OCI-LY3 (cell line): ENCODE results near the gene GNG2.

Source experiments
- H2AFZ ChIP-seq: fragments of 200-600, 300-600 bp; shearing (Covaris generic); 2 replicates; pipeline ENCODE4 v1.6.0; 2014; ENCODE audit warnings: antibody characterized with exemption, low read depth, low read length
- H3K27ac ChIP-seq: fragments of 200-600, 300-600 bp; sonication (generic); 2 replicates; pipeline ENCODE4 v1.5.1; 2014; ENCODE audit warnings: mild to moderate bottlenecking, low read length, moderate library complexity, mixed read lengths
- H3K27me3 ChIP-seq: fragments of 200-600, 300-600 bp; sonication (generic); 2 replicates; pipeline ENCODE4 v1.6.1; 2014; ENCODE audit warnings: low read depth, low read length, mixed read lengths
- H3K36me3 ChIP-seq: fragments of 200-600, 300-600 bp; sonication (generic); replicated peaks from 2 replicates; pipeline ENCODE3; 2014; ENCODE audit warnings: low read depth, low read length, mixed read lengths
- H3K4me1 ChIP-seq: fragments of 300-600, 200-600 bp; sonication (generic); 2 replicates; pipeline ENCODE4 v1.6.1; 2014; ENCODE audit warnings: low read length, mixed read lengths
- H3K4me2 ChIP-seq: fragments of 200-600, 300-600 bp; sonication (generic); 2 replicates; pipeline ENCODE4 v1.6.1; 2014; ENCODE audit warnings: low read length, mixed read lengths
- H3K4me3 ChIP-seq: fragments of 300-600, 200-600 bp; sonication (generic); 2 replicates; pipeline ENCODE4 v1.5.1; 2014; ENCODE audit warnings: antibody characterized with exemption, mild to moderate bottlenecking, low read length, moderate library complexity
- H3K79me2 ChIP-seq: fragments of 300-600, 200-600 bp; shearing (Covaris generic); 2 replicates; pipeline ENCODE4 v1.6.1; 2014; ENCODE audit warnings: mild to moderate bottlenecking, low read length, mixed read lengths
- H3K9ac ChIP-seq: fragments of 300-600, 200-600 bp; shearing (Covaris generic); 2 replicates; pipeline ENCODE4 v1.6.0; 2014; ENCODE audit warnings: mild to moderate bottlenecking, low read length, moderate library complexity
- H3K9me3 ChIP-seq: fragments of 200-600, 300-600 bp; shearing (Covaris generic); 2 replicates; pipeline ENCODE4 v1.6.1; 2014; ENCODE audit warnings: low read length, mixed read lengths; ENCODE audit not compliant: insufficient read depth
- H4K20me1 ChIP-seq: fragments of 200-600, 300-600 bp; sonication (generic); 2 replicates; pipeline ENCODE4 v1.6.1; 2016; ENCODE audit warnings: low read length, mixed read lengths; ENCODE audit not compliant: insufficient read depth
- CTCF ChIP-seq: fragments of 200-600, 300-600 bp; sonication (generic); IDR thresholded peaks from 2 replicates; pipeline ENCODE4 v1.5.1; 2014; ENCODE audit warnings: antibody characterized with exemption, low read length, low read depth
- EZH2phosphoT487 ChIP-seq: fragments of 200-600 bp; shearing (Covaris generic); IDR thresholded peaks from 2 replicates; pipeline ENCODE4 v1.6.1; 2018; ENCODE audit warnings: antibody characterized with exemption, mixed run types, low read depth

The GNG2 gene

GRCh38 chr14:52006361-52006760 is 145.9 kb downstream of the GNG2 start:
- peaks cover 84% of the 10 kb centered on the region for H3K36me3 ChIP-seq
- no peak overlapping the region for H3K4me3 ChIP-seq
- H3K27ac ChIP-seq = no peak overlapping the region
- H3K9ac ChIP-seq = no peak overlapping the region
- no peak overlapping the region for H3K4me2 ChIP-seq
- no peak overlapping the region for H2AFZ ChIP-seq
- TF ChIP-seq CTCF (no peak), EZH2phosphoT487 (no peak)
- no peaks in the 10 kb centered on the region for H3K4me1 ChIP-seq
- H3K27me3 ChIP-seq = no peaks in the 10 kb centered on the region
- no peaks in the 10 kb centered on the region for H4K20me1 ChIP-seq
- no peaks in the 10 kb centered on the region for H3K79me2 ChIP-seq
- H3K9me3 ChIP-seq = no peaks in the 10 kb centered on the region

DNA sequence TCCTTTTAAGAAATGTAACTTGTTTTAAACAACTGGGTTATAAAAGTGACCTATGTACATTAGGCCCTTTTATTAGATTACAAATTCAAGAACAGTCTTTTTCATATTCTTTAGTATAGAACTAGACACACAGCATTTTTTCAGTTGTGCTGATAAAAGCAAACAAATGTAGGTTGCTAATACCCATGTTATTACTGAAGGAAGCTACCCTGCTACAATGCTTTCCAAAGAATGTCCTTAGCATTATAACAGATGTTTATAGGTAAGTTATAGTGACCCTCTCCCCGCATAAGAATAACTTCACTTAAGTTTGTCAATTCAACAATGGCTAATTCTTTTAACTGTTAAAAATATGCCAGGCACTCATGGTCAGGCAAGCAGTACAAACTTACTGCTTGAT is 146.8 kb downstream of the GNG2 start:
- Histone ChIP-seq H3K4me1 (no peaks in the 10 kb centered on the region), H2AFZ (no peak overlapping the region), H3K4me3 (no peak overlapping the region), H3K9me3 (no peaks in the 10 kb centered on the region), H3K27me3 (no peaks in the 10 kb centered on the region), H3K9ac (no peak overlapping the region), H4K20me1 (no peaks in the 10 kb centered on the region), H3K36me3 (peaks cover 82% of the 10 kb centered on the region), H3K27ac (no peak overlapping the region), H3K4me2 (no peak overlapping the region), H3K79me2 (no peaks in the 10 kb centered on the region)
- TF ChIP-seq CTCF (no peak), EZH2phosphoT487 (no peak)

DNA sequence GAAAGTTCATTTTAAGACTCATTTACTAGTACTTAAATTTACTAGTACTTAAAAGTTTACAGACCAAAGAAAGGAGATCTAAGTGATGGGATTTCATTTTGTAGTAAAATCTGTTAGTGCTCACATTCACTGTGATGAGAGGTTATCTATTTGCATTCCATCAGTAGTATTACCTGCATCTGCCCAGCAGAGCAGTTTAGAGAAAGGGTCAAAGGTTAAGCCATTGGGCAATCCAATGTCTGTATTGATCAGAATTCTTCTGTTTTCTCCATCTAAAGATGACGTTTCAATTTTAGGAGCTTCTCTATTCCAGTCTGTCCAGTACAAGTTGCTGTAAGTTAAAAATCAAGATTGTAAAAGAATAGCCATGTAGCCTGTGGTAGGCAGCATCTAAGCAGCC is 147.2 kb downstream of the GNG2 start:
- Histone ChIP-seq H3K4me3 (no peak overlapping the region), H3K36me3 (peaks cover 78% of the 10 kb centered on the region)

DNA sequence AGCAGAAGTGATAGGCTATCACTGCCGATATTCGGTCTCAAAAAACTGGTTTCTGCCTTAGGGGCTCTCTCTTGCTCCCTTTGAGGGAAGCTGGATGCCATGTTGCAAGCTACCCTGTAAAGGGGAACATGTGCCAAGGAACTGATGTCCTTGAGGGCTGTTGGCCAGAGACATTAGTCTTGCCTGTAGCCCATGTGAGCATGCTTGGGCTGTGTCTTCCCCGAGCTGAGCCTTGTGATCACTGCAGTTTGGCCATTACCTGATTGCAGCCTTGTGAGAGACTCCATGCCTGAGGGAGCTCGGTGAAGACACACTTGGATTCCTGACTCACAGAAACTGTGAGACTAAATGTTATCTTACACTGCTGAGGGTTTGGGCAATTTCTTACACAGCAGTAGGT is 147.7 kb downstream of the GNG2 start:
- Histone ChIP-seq H3K9ac (no peak overlapping the region), H3K4me3 (no peak overlapping the region), H3K27me3 (no peaks in the 10 kb centered on the region), H3K79me2 (no peaks in the 10 kb centered on the region), H2AFZ (no peak overlapping the region), H3K4me2 (no peak overlapping the region), H3K4me1 (no peaks in the 10 kb centered on the region; the same call in 1 of the 2 replicates), H4K20me1 (no peaks in the 10 kb centered on the region), H3K27ac (no peak overlapping the region), H3K36me3 (peaks cover 74% of the 10 kb centered on the region), H3K9me3 (no peaks in the 10 kb centered on the region)
- TF ChIP-seq CTCF (no peak), EZH2phosphoT487 (no peak)

More for the DNA sequence above, 147.2 kb downstream of the GNG2 start:
- Histone ChIP-seq H4K20me1 (no peaks in the 10 kb centered on the region), H3K9ac (no peak overlapping the region), H3K9me3 (no peaks in the 10 kb centered on the region), H3K4me2 (no peak overlapping the region), H3K79me2 (no peaks in the 10 kb centered on the region), H3K27ac (no peak overlapping the region), H3K27me3 (no peaks in the 10 kb centered on the region), H2AFZ (no peak overlapping the region), H3K4me1 (no peaks in the 10 kb centered on the region; the same call in 1 of the 2 replicates)
- no peak for TF ChIP-seq EZH2phosphoT487
